ENCODE measurements around the gene DLX5.

DNA sequence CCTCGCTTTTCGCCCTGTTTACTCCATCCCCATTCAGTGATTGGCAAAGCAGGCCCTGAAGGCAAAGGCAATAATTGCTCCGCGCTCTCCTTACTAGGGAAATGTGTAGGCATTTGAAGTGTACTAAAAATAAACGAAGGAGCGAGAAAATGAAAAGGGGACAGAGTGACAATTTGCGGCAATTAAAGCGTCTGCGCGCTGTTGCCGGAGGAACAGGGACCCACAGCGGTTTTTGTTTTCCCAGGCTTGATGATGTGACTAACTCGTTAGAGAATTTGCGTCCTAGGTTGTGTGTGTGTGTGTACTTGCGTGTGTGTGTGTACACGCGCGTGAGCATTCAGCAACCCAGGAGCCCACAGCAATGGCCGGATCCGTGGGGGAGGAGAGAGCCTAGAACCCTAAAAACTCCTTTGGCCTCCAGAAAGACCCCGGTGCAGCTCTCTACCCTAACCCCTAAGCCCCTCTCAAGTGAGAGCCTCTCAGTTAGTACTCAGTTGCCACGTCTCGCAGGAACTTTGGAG is 27.1 kb downstream of the DLX5 start:
- TF ChIP-seq POLR2AphosphoS5 (IDR thresholded peaks at IDR 0.05; ENCODE audit: low read depth, low read length) (no peak), POLR2A (IDR thresholded peaks at IDR 0.05; ENCODE audit: low read depth, low read length) (no peak), SPI1 (IDR thresholded peaks at IDR 0.05; ENCODE audit: low read depth, low read length) (no peak)
